OCI-LY1 (cell line): ENCODE measurements around the gene PIEZO1.

Experiments
- H2AFZ ChIP-seq: fragments of 200-600 bp; sonication (generic), shearing (Covaris generic); 2 replicates; pipeline ENCODE4 v1.6.0; 2014; ENCODE audit warnings: antibody characterized with exemption, mild to moderate bottlenecking, low read length
- H3F3A ChIP-seq: fragments of 200-600 bp; sonication (generic), shearing (Covaris generic); 2 replicates; pipeline ENCODE4 v1.6.0; 2014; ENCODE audit warnings: mild to moderate bottlenecking, antibody characterized with exemption, low read length, moderate library complexity; ENCODE audit not compliant: insufficient read depth
- H3K27ac ChIP-seq: fragments of 200-600 bp; sonication (generic); 2 replicates; pipeline ENCODE4 v1.5.1; 2014; ENCODE audit warnings: low read length, mixed run types, mild to moderate bottlenecking, low read depth; ENCODE audit not compliant: poor library complexity, severe bottlenecking
- H3K27me3 ChIP-seq: fragments of 200-600 bp; sonication (generic); 2 replicates; pipeline ENCODE4 v1.6.0; 2014; ENCODE audit warnings: antibody characterized with exemption, mild to moderate bottlenecking, low read length, moderate library complexity; ENCODE audit not compliant: insufficient read depth
- H3K36me3 ChIP-seq: fragments of 200-600 bp; sonication (generic); 2 replicates; pipeline ENCODE4 v1.6.1; 2014; ENCODE audit warnings: mild to moderate bottlenecking, antibody characterized with exemption, low read length, moderate library complexity, mixed read lengths; ENCODE audit not compliant: insufficient read depth
- H3K4me1 ChIP-seq: fragments of 200-600 bp; sonication (generic); 2 replicates; pipeline ENCODE4 v1.5.1; 2014; ENCODE audit warnings: mild to moderate bottlenecking, low read length, moderate library complexity; ENCODE audit not compliant: insufficient read depth, severe bottlenecking
- H3K4me2 ChIP-seq: fragments of 200-600 bp; sonication (generic), shearing (Covaris generic); 2 replicates; pipeline ENCODE4 v1.6.1; 2014; ENCODE audit warnings: low read length
- H3K4me3 ChIP-seq: fragments of 200-600 bp; sonication (generic); 2 replicates; pipeline ENCODE4 v1.5.1; 2014; ENCODE audit warnings: low read length, low read depth, mild to moderate bottlenecking, mixed read lengths; ENCODE audit not compliant: poor library complexity, severe bottlenecking
- H3K79me2 ChIP-seq: fragments of 200-600 bp; shearing (Covaris generic); 2 replicates; pipeline ENCODE4 v1.6.1; 2016; ENCODE audit warnings: mixed run types, low read length, mixed read lengths; ENCODE audit not compliant: insufficient read depth
- H3K9ac ChIP-seq: fragments of 200-600 bp; sonication (generic), shearing (Covaris generic); 2 replicates; pipeline ENCODE4 v1.6.1; 2014; ENCODE audit warnings: mild to moderate bottlenecking, low read length, mixed read lengths
- H3K9me2 ChIP-seq: fragments of 200-600 bp; sonication (generic), shearing (Covaris generic); 2 replicates; pipeline ENCODE4 v1.6.1; 2014; ENCODE audit warnings: low read depth, mild to moderate bottlenecking, low read length, mixed read lengths
- H3K9me3 ChIP-seq: fragments of 200-600 bp; shearing (Covaris generic); 2 replicates; pipeline ENCODE4 v1.6.1; 2014; ENCODE audit warnings: low read length, mixed read lengths
- H4K20me1 ChIP-seq: fragments of 200-600 bp; sonication (generic), shearing (Covaris generic); 2 replicates; pipeline ENCODE4 v1.6.0; 2016; ENCODE audit warnings: mild to moderate bottlenecking, low read length; ENCODE audit not compliant: insufficient read depth
- EZH2 ChIP-seq: fragments of 200-600 bp; sonication (generic), shearing (Covaris generic); IDR thresholded peaks from 2 replicates; pipeline ENCODE4 v1.8.0; 2017; ENCODE audit warnings: borderline replicate concordance, mixed run types, mild to moderate bottlenecking, antibody characterized with exemption, low read length, moderate library complexity, mixed read lengths
- TF ChIP-seq, protein P1 (sequence below): fragments of 200-600 bp; sonication (generic), shearing (Covaris generic); IDR thresholded peaks from 2 replicates; pipeline ENCODE4 v1.5.1; 2017; ENCODE audit warnings: mild to moderate bottlenecking, antibody characterized with exemption, low read length, moderate library complexity, mixed read lengths

PIEZO1 gene

DNA sequence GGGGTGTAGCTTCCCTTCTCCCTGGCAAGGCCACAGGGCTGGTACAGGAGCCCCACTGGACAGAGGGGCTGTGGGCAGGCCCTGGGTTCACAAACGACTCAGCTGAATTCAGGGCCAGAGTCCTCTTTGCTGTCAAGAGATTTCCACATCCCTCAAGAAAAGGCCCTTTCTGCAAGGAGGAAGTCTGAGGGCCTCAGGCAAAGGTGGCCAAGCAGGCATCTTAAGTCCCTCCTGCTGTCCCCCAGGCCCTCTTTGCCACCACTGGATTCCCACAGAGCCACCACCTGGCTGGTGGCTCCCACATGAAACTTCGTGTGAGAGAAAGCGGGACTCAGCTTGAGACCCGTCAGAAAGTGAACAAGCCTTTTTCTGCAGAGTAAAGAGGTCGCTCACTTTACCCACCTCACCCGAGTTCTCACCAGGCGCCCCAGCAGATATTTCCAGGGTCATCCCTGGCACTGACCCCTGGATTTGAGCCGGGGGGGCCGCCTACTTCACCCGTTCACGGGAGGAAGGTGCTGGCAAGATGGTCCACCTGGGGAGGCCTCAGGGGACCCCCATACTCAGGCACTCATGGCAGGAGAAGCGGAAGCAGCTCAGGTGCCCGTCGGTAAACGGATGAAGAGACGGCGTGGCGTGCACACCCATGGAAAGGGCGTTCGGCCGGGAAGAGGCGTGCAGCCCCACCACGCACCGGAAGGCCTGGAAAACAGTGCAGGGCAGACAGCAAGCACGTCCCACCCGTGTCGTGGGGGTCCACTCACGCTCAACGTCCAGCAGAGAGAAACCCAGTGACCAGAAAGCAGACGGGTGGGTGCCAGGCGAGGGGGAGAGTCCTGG, 82.4 kb downstream of the PIEZO1 start:
- H3F3A ChIP-seq = no peaks in the 10 kb centered on the region
- peak overlapping the region; percentile 99 for H3K4me3 ChIP-seq
- H3K9me2 ChIP-seq = no peaks in the 10 kb centered on the region
- no peaks in the 10 kb centered on the region for H3K9me3 ChIP-seq
- H3K79me2 ChIP-seq = no peaks in the 10 kb centered on the region
- H3K4me1 ChIP-seq = peaks cover 55% of the 10 kb centered on the region
- TF ChIP-seq, protein P1, sequence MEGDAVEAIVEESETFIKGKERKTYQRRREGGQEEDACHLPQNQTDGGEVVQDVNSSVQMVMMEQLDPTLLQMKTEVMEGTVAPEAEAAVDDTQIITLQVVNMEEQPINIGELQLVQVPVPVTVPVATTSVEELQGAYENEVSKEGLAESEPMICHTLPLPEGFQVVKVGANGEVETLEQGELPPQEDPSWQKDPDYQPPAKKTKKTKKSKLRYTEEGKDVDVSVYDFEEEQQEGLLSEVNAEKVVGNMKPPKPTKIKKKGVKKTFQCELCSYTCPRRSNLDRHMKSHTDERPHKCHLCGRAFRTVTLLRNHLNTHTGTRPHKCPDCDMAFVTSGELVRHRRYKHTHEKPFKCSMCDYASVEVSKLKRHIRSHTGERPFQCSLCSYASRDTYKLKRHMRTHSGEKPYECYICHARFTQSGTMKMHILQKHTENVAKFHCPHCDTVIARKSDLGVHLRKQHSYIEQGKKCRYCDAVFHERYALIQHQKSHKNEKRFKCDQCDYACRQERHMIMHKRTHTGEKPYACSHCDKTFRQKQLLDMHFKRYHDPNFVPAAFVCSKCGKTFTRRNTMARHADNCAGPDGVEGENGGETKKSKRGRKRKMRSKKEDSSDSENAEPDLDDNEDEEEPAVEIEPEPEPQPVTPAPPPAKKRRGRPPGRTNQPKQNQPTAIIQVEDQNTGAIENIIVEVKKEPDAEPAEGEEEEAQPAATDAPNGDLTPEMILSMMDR = no peak
- no peak for TF ChIP-seq EZH2
- peak overlapping the region; percentile 89 for H3K4me2 ChIP-seq
- peaks cover 1% of the 10 kb centered on the region; the same call in 1 of the 2 replicates for H3K36me3 ChIP-seq
- no peaks in the 10 kb centered on the region for H4K20me1 ChIP-seq
- H3K27ac ChIP-seq = peak overlapping the region; percentile 67
- no peak overlapping the region for H2AFZ ChIP-seq
- H3K9ac ChIP-seq = peak overlapping the region; percentile 50; the same call in 1 of the 2 replicates
- H3K27me3 ChIP-seq = 0 out of 2 replicates have a peak, but pooled peaks cover 5% of the 10 kb centered on the region

DNA sequence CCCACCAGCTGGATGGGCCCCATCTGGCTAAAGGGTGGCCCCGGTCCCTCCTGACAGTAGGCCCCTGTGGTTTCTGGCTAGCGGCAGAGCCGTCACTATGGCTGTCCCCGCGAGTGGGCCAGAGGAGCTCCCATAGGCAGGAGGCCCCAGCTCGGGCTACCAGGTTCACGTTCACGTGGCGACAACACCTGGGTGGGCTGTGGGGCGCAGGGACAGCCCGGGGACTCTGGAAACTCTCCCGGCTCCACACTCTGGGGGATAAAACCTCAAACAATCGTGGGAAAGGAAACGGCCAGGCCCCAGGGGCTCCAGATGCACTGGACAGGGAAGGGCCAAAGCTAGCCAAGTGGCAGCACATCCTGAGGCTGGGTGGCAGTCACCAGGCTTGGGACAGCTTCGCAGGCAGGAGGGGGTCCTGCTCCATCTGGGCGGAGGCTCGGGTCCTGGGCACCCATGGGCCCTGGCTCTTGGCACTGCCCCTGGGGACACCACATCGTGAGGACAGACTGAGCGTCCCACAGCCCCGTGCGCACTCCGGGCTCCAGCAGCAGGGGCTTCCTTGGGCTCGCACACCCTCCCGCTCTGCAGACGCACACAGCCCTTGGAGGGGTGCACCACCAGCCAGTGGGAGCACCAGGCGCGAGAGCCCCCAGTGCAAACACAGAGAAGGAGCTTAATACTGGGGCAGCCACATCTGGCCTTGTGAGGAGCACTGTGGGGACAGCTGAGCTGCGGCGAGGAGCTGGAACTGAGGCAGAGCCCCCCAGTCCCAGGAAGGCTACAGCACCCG, 83.2 kb downstream of the PIEZO1 start:
- H3K79me2 ChIP-seq = no peaks in the 10 kb centered on the region
- peak overlapping the region; percentile 46 for H3K4me3 ChIP-seq

More for the DNA sequence above, 83.2 kb downstream of the PIEZO1 start:
- Histone ChIP-seq H3K36me3 (peaks cover 7% of the 10 kb centered on the region; the same call in 1 of the 2 replicates), H3K27ac (no peak overlapping the region), H3K9me2 (no peaks in the 10 kb centered on the region), H2AFZ (no peak overlapping the region), H3K9me3 (no peaks in the 10 kb centered on the region), H3K27me3 (0 out of 2 replicates have a peak, but pooled peaks cover 5% of the 10 kb centered on the region), H3K4me1 (peaks cover 47% of the 10 kb centered on the region), H3K4me2 (peak overlapping the region; percentile 52), H3K9ac (peak overlapping the region; percentile 28; the same call in 1 of the 2 replicates), H3F3A (no peaks in the 10 kb centered on the region), H4K20me1 (no peaks in the 10 kb centered on the region)
- no peak for TF ChIP-seq EZH2
- TF ChIP-seq, protein P1 = no peak
